ENCODE results near the gene CEP104.

Gene CEP104

DNA sequence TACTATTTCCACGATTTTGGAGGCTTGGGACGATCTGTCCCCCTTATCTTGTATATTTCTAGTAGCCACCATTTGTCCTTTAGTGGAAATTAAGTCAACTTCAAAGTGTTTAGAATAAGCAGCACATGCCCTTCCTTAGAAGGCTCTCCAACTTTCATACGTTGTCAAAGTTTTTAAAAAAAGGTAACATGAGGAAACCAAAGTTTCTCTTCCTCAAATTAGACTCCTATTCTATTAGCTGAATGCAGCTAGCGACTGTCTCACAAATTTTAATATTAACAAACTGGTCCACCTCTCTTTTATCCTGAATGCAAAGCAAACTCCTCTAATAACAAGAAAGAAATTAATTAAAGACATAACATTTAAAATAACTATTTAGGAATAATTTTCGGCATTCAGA is 36.2 kb upstream of the CEP104 start:
- DNase-seq: no peak

DNA sequence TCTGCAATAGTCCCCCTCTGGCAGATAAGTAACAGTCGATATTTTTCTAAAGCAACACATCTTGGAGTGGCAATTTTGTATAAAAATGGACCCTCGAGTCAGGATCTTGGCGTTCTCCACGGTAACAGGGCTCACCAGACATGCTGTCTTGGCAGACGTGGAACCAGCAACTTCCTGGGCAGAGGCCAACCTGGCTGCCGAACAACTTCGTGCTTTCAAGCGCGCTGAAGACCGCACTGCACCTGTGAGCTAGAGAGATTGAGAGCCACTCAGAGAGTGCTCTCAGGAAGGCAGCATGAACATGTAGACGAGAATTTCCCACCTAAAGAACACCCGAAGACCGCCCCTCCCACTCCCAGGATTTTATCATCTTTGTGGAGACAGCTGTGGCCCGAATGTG is 35.7 kb upstream of the CEP104 start:
- DNase-seq: peak; percentile 20 to 30

DNA sequence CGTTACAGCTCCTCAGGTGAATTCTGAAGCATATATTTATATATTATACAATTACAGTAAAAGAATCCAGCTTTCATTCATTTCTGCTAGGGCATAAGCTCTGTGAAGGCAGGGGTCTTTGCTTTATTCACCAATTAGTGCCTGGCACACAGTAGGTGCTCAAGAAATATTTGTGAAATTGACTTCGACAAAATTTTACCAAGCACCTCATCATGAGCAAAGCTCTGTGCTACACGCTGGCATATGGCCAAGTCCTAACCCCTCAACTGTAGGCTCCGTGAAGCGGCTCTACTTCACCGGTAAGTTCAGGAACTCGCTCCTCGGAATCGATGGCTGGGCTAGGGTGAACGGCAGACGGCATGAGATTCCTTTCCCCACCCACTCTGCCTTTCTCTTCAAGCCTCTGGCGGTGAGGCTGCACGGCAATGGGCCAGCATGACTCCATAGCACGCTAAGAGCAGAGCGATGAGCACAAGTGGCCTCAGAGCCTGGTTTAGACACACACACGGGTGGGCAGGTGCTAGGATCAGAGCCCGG is 34.4 kb upstream of the CEP104 start:
- no peak for DNase-seq

DNA sequence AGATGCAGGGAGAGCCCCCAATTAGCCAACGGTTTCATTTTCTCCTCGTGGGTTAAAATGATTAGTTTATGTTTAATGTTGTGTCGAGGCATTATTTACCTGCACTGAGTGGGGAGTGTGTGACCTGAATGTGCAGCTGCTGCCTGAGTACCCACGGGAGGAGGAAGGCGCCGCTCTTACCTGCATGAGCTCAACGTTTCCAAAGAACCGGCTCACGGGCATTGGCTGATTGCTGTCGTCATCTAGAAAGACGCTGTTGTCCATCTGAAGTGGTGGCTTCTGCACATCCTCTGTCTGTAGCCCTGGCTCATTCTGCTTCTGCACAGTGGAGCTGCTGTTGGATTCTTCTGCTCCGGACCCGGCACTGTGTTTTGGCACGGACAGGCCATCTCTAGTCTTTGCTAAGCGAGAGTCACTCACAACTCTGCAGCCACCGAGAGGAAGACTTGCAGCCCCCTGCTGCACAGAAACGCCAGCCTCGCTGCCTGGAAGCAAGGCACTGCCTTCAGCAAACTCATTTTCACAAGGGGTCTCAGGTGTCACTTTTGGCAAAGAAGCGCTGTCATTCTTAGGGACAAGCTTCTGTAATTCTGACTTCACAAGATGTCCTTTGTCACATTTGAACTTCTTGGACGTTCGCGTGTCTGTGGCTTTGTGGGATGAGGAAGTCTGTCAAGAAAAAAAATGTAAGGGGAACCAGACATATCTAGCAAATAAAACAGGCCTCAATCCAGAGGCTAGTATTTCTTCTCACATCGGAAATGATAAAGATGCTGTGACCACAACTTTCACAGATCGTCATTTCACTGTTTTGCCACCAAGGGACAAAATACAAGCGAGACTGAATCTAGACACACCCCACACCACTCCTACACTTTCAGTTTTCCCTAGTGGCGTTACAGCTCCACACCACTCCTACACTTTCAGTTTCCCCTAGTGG is 33.6 kb upstream of the CEP104 start:
- DNase-seq: no peak

- no peak for DNase-seq
Observed at GRCh38 chr1:3889936-3890335, 32.9 kb upstream of the CEP104 start.

DNA sequence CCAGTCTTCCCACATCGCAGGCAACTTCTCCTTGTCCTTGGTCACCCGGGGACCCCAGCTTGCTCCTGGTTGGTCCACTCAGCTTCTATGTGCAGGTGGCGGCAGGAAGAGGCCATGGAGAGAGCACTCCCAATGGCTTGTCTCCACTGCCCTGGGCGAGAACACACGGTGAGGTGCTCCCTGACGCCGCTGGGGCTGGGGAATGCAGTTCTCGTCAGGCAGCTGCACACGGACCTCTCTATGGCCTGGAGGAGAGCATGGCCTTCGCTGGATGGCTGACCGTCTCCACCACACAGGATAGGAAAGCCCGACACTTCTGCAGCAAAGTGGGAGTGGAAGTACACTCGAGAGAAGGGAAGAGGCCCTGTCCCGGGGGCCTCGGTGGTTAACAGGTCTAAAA is 31.3 kb upstream of the CEP104 start:
- no peak for DNase-seq

DNA sequence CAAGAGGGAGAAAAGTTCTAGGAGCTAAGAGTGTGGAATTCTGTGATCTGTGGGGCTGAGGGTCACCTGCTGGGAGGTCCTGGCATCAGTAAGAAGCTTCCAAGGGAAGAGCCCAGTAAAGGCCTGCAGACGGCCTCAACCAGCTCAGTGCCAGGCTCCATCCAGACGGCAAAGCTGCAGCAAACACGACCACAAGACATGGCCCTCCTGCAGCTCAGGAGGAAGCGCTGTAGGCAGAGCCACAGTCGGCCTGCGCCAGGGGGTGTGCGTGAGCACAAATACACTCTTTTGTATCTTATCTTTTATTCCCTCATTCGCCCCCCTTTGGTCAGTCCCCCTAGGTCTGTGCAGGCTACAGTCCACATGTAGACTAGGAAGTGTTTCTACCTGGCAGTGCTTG is 29.7 kb upstream of the CEP104 start:
- no peak for DNase-seq

GRCh38 chr1:3886106-3886670 is 29.2 kb upstream of the CEP104 start:
- DNase-seq: no peak

DNA sequence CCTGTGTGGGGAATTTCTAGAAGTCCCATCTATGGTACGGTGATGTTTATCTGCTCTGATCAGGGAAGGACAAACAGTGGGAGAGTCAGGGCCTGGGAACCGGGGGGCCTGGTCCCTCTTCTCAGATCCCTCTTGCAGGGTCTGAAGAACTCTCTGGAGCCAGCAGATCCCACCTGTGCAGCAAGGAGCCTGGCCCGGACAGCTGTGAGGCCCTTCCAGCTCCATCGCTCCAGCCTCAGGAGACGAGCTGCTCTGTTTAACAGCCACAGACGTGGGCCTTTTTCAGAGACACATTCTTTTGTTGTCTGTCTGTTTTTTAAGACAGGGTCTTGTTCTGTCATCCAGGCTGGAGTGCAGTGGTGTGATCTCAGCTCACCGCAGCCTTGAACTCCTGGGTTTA is 28.6 kb upstream of the CEP104 start:
- DNase-seq: no peak

DNA sequence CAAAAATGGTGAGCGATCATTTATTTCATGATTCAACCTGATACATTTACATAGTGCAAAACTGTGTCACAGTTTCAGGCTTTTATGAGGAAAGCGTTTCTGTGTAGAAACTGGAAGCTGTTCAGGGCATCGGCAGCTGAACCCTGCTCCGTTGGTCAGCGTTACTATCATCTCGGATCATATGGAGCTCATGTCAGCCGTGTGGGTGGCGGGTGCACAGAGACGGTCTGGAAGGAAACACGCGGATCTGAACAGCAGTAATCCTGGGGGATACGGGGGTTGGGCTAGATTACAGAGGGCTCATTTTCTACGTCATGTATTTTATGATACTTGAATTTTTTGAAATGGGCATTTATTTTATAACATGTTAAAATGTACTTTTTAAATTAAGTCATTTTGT is 28.0 kb upstream of the CEP104 start:
- no peak for DNase-seq

DNA sequence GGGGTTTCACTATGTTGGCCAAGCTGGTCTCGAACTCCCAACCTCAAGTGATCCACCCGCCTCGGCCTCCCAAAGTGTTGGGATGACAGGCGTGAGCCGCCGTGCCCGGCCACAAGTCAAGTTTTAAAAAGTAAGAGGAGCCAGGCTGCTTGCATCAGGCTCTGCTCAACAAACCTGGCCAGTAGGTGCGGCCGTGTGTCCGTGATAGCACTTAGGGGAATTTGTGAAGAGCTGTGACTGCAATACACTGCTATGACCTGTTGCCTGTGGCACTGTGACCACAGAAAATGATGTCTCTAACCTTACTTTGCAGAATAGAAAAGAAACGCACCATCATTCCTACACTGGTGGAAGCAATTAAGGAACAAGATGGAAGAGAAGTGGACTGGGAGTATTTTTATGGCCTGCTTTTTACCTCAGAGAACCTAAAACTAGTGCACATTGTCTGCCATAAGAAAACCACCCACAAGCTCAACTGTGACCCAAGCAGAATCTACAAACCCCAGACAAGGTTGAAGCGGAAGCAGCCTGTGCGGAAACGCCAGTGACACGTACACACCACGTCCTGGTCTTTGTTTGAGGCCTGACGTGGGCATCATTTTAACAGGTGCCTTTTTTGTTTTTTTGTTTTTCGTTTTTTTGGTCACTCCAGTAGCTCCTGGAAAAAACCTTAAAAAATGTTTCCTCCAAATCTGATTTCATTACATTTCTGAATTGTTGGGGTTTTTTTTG is 26.3 kb upstream of the CEP104 start:
- no peak for DNase-seq

DNA sequence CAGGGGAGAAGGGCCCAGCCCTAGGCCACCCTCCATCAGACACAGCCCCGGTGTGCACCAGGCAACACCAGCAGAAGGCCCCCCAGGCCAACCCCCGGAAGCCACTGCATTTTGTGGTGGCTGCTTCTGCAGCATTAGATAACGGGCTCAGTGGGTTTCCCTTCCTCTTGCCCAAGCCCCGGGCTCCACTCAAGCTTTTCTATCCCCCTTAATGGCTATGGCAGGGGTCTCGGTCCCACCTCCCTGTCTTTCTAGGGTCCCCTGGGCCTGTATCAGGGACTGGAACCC is 24.1 kb upstream of the CEP104 start:
- DNase-seq: no peak

DNA sequence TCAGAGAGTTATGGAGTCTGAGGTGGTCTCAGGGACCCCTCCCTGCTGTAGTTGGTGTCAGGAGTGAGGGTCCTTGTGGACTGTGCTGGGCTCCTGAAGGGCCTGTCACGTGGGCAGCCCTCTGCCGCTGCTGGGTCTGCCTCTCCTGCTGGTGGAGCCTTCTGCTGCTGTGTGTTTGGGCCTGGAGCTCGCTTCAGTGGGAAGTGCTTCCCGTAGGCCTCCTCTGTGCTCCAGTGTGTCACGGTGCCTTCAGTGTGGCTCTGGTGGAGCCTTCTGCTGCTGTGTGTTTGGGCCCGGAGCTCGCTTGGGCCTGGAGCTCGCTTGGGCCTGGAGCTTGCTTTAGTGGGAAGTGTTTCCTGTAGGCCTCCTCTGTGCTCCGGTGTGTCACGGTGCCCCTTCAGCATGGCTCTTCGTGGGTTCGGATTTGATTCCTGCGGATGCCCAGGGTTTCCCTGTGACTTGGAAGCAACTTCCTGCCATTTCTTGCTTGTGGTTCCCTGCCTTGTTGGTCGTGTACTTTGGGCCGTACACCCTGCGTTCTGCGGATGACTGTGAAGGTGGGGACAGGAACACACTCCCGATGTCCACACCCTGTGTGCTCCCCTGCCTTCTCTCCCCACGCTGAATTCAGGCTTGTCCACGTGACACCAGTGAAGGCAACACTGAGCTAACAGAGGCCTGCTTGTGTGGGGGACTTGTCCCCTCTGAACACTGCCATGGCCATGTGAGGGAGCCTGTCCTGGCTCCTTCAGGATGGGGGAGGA is 23.6 kb upstream of the CEP104 start:
- no peak for DNase-seq

DNA sequence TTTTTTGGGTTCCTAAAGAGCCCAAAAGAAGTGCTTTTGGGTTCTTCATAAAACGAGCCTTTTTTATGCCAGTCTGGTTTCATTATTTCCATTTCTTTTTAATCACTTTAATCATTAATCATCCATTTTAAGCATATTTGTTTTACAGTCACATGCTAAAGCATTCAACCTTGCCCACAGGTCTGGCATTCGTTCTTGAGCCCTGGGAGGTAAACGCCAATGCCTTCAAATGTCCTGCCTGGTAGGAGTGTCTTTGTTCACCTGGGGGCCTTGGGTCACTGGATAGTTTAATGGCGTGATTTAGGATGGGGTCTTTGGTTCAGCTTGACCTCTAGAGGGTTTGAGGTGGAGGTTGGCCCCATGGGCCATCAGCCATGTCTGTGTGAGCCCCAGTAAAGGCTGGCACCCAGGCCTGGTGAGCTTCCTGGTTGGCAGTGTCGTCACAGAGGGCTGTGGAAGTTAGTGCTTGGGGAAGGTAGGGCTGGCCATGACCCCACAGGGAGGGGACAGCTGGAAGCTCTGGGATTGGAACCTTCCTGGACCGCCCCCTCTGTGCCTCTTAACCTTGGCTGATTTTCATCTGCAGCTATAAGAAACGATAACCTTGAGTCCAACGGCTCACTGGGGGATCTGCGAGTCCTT is 22.9 kb upstream of the CEP104 start:
- DNase-seq: no peak

GRCh38 chr1:3879099-3879498 is 22.1 kb upstream of the CEP104 start:
- no peak for DNase-seq

DNA sequence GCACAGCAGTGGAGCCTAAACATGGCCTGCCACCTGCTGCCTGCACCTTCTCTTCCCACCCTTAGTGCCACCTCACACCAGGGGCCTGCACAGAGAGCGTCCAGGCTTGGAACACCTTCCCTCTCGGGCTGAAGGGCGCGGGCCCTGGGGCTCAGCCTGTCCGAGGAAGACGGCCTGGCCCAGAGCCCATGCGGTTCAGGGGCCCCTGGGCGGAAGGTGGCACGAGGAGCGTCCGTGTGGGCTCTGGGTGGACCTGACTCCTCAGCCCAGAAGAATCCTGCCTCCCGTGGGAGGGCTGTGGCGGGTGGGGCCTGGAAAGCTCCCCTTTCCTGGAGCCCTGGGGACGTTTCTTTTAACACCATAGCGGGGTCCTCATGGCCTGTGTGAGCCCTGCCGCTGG is 19.7 kb upstream of the CEP104 start:
- DNase-seq: no peak

- no peak for DNase-seq
Observed at GRCh38 chr1:3874736-3875135, 17.7 kb upstream of the CEP104 start.

GRCh38 chr1:3872546-3872945 is 15.5 kb upstream of the CEP104 start:
- DNase-seq: no peak

DNA sequence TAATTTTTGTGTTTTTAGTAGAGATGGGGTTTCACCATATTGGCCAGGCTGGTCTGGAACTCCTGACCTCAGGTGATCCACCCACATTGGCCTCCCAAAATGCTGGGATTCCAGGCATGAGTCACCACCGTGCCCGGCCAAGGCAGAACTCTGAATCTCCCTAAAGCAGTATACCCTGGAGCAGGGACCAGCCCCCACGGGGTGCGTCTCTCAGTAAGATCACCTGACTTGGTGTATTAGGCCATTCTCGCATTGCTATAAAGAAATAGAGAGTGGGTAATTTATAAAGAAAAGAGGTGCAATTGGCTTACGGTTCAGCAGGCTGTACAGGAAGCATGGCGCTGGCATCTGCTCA is 14.4 kb upstream of the CEP104 start:
- no peak for DNase-seq

DNA sequence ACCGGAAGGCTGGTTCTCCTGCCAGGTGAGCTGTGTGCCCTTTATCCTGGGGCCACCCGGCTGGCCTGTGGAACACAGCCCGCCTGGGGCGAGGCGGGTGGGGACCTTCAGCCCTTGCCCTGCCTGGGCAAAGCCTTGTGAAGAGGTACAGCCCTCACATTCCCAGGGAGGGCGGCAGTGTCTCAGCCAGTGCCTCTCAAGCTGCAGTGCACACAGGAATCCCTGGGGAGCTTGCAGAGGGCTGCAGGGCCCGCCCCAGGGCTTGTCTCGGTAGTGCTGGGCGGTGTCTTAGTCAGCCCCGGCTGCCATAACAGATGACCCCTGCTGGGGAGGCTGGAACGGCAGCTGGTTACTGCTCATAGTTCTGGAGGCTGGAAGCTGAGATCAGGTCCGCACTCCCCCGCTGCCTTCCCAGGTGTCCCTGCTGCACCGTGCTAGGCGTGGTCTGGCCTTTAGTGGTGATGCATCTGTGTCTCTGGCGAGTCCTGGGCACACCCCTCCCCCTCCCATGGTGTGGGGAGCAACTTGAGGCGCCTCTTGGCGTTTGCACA is 12.8 kb upstream of the CEP104 start:
- no peak for DNase-seq

- DNase-seq: no peak
Observed at GRCh38 chr1:3868464-3869006, 11.5 kb upstream of the CEP104 start.

DNA sequence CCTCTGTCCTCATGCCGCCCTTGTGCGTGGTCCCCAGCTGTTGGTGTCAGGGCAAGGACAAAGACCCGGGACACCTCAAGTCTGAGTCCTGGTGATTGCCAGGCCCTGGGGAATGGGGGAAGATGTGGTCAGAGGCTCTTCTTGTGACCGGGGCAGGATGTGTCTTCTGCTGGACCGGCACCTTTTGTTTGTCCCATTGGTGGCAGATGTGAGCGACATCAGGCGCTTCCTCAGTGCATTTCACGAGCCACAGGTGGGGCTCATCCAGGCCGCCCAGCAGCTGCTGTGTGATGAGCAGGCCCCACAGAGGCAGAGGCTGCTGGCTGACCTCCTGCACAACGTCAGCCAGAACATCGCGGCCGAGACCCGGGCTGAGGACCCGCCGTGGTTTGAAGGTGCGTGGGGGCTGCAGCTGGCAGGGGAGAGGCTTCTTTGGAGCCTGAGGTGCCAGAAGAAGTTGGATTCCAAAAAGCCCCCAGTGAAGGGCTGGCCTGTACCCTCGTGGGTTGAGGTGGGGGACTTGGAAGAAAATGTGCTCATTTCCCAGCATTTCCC is 8.7 kb upstream of the CEP104 start:
- DNase-seq: no peak
